Esophagus muscularis mucosa (tissue), 4 donors: ENCODE results near the gene VSTM2B. TPM values are rescaled to one million over a fixed set of nuclear protein-coding genes. Genes with fewer than 3 reads are reported as not detected.
"Not testable (repeated sequence)": the region's sequence is repeated elsewhere in the genome, so short reads cannot be mapped to it uniquely, and the experiment has no call there.

ENCODE experiments used
- DNase-seq: peaks from one replicate; pipeline ENCODE4 v3.0.0-alpha.2; 2017; ENCODE audit errors: extremely low spot score
- H3K27ac ChIP-seq, 4 donors: fragments of 200-600 bp; sonication (generic); replicated peaks in 1 of 4; 1 replicate in 3 of 4; 2 replicates in 1 of 4; pipeline ENCODE4 v1.5.1; 2016 to 2019; ENCODE audit warnings: mild to moderate bottlenecking in 1 of 4
- H3K27me3 ChIP-seq, 4 donors: fragments of 200-600 bp; sonication (generic); one replicate each; pipeline versions ENCODE4 v1.5.1 to v1.6.0; 2016 to 2019
- H3K36me3 ChIP-seq, 4 donors: fragments of 200-600 bp; sonication (generic); one replicate each; pipeline ENCODE4 v1.5.1; 2016 to 2019
- H3K4me1 ChIP-seq, 4 donors: fragments of 200-600 bp; sonication (generic); one replicate each; pipeline ENCODE4 v1.5.1; 2016 to 2019
- H3K4me3 ChIP-seq, 4 donors: fragments of 200-600 bp; sonication (generic); 1 replicate in 2 of 4; 2 replicates in 2 of 4; pipeline ENCODE4 v1.5.1; 2016 to 2019; ENCODE audit warnings: mild to moderate bottlenecking in 4 of 4, moderate library complexity in 1 of 4
- H3K9me3 ChIP-seq, 4 donors: fragments of 200-600 bp; sonication (generic); 1 replicate in 3 of 4; 2 replicates in 1 of 4; pipeline ENCODE4 v1.5.1; 2016 to 2019
- EP300 ChIP-seq: sonication (generic); formaldehyde crosslinking; IDR thresholded peaks from one replicate; pipeline ENCODE4 v1.6.1; 2017; ENCODE audit warnings: antibody characterized with exemption
- POLR2A ChIP-seq: fragments of 450-650 bp; IDR thresholded peaks from one replicate; pipeline ENCODE4 v1.6.1; 2017; ENCODE audit warnings: antibody characterized with exemption, moderate library complexity, mild to moderate bottlenecking, low read depth
- POLR2AphosphoS5 ChIP-seq, 2 donors: sonication (generic); formaldehyde crosslinking; IDR thresholded peaks; one replicate each; pipeline ENCODE4 v1.6.1; 2017; ENCODE audit warnings: antibody characterized with exemption in 2 of 2
- WGBS: methylation state at CpG from one replicate; pipeline ENCODE4 v1.1.5; 2018; 5-methylcytosine and 5-hydroxymethylcytosine counted together
- intact Hi-C: fragments of 100-400 bp; cut with DNase I; formaldehyde crosslinking; loops from one replicate; pipeline ENCODE4 v1.15.1; 2023
- total RNA-seq, 4 donors: library from RNA; depleted of rRNA; stranded (reverse); fragments of >200 nt; gene quantifications; one replicate each; pipeline versions ENCODE4 v1.1.0 to v1.2.1, GENCODE V29; 2016
- TF ChIP-seq, protein P1 (sequence below), 3 experiments: fragments of 200-600 bp in 2 of 3; fragments of 450-650 bp in 1 of 3; sonication (generic) in 2 of 3; IDR thresholded peaks; one replicate each; pipeline ENCODE4 v1.5.1; 2017 to 2019; ENCODE audit warnings: antibody characterized with exemption in 3 of 3, mild to moderate bottlenecking in 2 of 3, moderate library complexity in 1 of 3

Gene VSTM2B
- total RNA-seq, 4 donors from 2014 or later, result 0.23 to 0.33 TPM; not detected in 2

DNA sequence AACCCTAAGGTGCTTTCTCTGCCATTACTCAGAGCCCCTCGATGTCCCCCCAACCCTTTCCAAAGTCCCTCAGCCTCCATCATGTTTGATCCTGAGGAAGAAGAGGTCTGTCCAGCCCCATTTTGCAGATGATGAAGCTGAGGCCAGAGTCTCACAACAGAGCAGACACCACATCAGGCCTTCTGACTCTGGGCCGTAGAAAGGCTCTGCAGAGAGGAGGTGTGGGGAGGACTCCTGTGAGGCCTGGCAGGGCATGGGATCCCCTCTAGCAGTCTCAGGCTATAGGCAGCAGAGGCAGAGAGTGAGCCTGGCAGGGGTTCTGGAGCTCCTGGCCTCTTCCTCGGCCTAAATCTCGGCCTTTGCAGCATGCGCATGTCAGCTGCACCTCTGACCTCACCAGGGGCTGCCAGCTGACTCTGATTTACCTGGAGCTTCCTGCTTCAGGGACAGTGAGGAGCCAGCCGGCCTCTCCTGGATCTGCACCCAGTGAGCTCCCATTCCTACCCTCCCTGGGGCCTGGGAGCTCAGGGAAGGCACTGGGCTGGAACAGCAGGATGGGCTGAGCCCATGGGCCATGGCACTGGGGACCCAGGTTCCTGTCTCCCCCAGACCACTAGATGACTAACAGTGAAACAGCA is 41.7 kb upstream of the VSTM2B start:
- intact Hi-C loops, result no loop called here
- Histone ChIP-seq H3K4me1 (peaks cover 0 to 3% (median 0%) of the 10 kb centered on the region in 4 donors), H3K9me3 (no peaks in the 10 kb centered on the region), H3K27ac (no peak overlapping the region), H3K36me3 (no peaks in the 10 kb centered on the region), H3K4me3 (no peak overlapping the region), H3K27me3 (peaks cover 0 to 33% (median 0%) of the 10 kb centered on the region in 4 donors)
- TF ChIP-seq POLR2A (no peak), POLR2AphosphoS5 (IDR thresholded peaks at IDR 0.05) (no peak), EP300 (no peak)
- TF ChIP-seq, protein P1, sequence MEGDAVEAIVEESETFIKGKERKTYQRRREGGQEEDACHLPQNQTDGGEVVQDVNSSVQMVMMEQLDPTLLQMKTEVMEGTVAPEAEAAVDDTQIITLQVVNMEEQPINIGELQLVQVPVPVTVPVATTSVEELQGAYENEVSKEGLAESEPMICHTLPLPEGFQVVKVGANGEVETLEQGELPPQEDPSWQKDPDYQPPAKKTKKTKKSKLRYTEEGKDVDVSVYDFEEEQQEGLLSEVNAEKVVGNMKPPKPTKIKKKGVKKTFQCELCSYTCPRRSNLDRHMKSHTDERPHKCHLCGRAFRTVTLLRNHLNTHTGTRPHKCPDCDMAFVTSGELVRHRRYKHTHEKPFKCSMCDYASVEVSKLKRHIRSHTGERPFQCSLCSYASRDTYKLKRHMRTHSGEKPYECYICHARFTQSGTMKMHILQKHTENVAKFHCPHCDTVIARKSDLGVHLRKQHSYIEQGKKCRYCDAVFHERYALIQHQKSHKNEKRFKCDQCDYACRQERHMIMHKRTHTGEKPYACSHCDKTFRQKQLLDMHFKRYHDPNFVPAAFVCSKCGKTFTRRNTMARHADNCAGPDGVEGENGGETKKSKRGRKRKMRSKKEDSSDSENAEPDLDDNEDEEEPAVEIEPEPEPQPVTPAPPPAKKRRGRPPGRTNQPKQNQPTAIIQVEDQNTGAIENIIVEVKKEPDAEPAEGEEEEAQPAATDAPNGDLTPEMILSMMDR (IDR thresholded peaks at IDR 0.05), result no peak
- DNase-seq, result peak; percentile 72
- 79% methylated on average over 6 of the region's 6 CpGs for WGBS

DNA sequence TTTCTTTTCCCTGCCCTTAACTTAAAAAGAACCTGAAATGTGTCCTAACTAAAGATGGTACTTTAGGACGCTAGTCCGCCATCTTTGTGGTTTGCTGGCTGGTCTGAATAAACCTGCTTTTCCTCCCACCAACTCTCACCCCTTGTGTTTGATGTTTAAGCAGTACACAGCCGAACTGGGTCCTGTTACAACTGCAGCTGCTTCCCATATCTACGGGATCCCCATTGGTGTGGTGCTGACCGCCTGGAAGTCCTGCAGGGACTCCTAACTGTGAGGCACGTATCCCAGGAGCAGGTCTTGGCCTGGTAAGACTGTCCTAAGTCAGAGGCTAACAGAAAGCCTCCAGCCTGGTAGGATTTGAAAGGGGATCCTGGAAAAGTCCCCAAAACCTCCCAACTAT is 40.9 kb upstream of the VSTM2B start:
- Histone ChIP-seq H3K4me1 (peaks cover 0 to 3% (median 0%) of the 10 kb centered on the region in 4 donors), H3K9me3 (no peaks in the 10 kb centered on the region), H3K4me3 (no peak overlapping the region), H3K27ac (no peak overlapping the region), H3K36me3 (no peaks in the 10 kb centered on the region), H3K27me3 (peaks cover 0 to 33% (median 0%) of the 10 kb centered on the region in 4 donors)
- peak; percentile 66 for DNase-seq
- intact Hi-C loops, result no loop called here
- 67% methylated on average over 6 of the region's 6 CpGs for WGBS
- TF ChIP-seq, protein P1 (IDR thresholded peaks at IDR 0.05), result no peak
- TF ChIP-seq POLR2A (no peak), POLR2AphosphoS5 (IDR thresholded peaks at IDR 0.05) (no peak), EP300 (no peak)

DNA sequence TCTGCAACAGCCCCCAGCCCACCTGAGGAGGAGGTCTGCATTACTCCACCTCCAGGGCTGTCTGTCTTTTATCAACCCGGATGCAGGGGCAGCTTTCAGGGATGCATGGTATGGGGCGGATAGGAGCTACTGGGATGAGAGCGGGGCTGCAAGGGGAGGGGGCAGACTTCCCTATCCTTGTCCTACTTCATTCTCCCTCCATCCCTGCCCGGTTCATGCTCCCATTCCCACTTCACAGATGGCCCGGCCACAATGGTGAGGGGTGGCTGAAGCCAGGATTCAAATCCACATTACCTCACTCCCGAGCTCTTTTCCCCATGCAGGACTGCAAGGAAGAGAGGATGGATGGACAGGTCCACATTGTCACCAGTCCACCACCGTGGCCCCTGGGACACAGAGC is 40.5 kb upstream of the VSTM2B start:
- Histone ChIP-seq H3K36me3 (no peaks in the 10 kb centered on the region), H3K4me3 (no peak overlapping the region), H3K27me3 (peaks cover 0 to 34% (median 0%) of the 10 kb centered on the region in 4 donors), H3K4me1 (peaks cover 0 to 3% (median 0%) of the 10 kb centered on the region in 4 donors), H3K27ac (no peak overlapping the region), H3K9me3 (no peaks in the 10 kb centered on the region)
- 72% methylated on average over 7 of the region's 7 CpGs for WGBS
- intact Hi-C loops, result no loop called here
- TF ChIP-seq POLR2A, result no peak
- TF ChIP-seq EP300, result no peak
- no peak for TF ChIP-seq POLR2AphosphoS5 (IDR thresholded peaks at IDR 0.05)
- peak; percentile 70 for DNase-seq

DNA sequence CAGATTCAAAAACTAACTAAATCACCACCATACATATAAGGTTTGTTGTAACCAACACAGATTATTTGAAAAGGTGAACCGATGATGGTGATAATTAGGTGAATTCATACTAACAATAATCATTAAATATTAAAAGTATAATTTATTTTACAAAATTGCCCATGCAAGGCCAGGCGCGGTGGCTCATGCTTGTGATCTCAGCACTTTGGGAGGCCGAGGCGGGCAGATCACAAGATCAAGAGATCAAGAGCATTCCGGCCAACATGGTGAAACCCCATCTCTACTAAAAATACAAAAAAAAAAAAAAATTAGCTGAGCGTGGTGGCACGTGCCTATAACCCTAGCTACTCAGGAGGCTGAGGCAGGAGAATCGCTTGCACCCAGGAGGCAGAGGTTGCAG is 38.8 kb upstream of the VSTM2B start:
- H3K36me3 ChIP-seq, H3K27ac ChIP-seq, H3K4me3 ChIP-seq, H3K4me1 ChIP-seq, intact Hi-C loops, H3K9me3 ChIP-seq: not testable (repeated sequence)
- peaks cover 0 to 51% (median 0%) of the 10 kb centered on the region in 4 donors for H3K27me3 ChIP-seq
- WGBS, result 87% methylated on average over 9 of the region's 9 CpGs
- DNase-seq, result peak; percentile 68

DNA sequence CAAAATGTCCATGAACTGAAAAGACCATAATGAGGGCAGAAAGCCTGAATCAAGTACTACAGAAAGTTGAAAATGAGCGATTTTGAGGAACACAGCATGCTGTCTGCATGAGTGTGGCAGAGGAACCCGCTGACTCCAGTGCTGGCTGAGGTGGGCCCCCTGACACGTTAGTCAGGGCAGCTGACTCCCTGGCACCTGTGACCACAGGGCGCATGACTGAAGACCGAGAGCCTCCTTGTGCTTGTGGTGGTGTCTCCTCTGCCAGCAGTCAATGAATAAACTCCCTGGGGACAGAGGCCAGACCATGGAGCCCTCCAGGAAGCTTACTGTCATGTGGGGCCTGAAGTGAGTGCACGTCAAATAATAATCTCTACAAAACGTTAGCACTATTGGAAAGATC is 38.4 kb upstream of the VSTM2B start:
- no peaks in the 10 kb centered on the region for H3K36me3 ChIP-seq
- H3K9me3 ChIP-seq, result no peaks in the 10 kb centered on the region
- H3K4me3 ChIP-seq, result no peak overlapping the region
- TF ChIP-seq, protein P1 (IDR thresholded peaks at IDR 0.05), result no peak
- TF ChIP-seq POLR2A (no peak), POLR2AphosphoS5 (IDR thresholded peaks at IDR 0.05) (no peak), EP300 (no peak)
- H3K4me1 ChIP-seq, result peaks cover 0 to 7% (median under 1%) of the 10 kb centered on the region in 4 donors
- H3K27ac ChIP-seq, result no peak overlapping the region
- 67% methylated on average over 7 of the region's 7 CpGs for WGBS
- peak; percentile 84 for DNase-seq
- intact Hi-C loops, result no loop called here
- peaks cover 0 to 52% (median 0%) of the 10 kb centered on the region in 4 donors for H3K27me3 ChIP-seq
